Fibroblast of skin of left quadriceps (primary cell): ENCODE data around the gene PTPRH.
"Not testable (repeated sequence)": the region's sequence is repeated elsewhere in the genome, so short reads cannot be mapped to it uniquely, and the experiment has no call there.

ENCODE experiments used
- DNase-seq, 2 experiments: peaks; one replicate each; pipeline ENCODE4 v3.0.0-alpha.2; 2013; ENCODE audit warnings: low read depth in 2 of 2

The PTPRH gene

DNA sequence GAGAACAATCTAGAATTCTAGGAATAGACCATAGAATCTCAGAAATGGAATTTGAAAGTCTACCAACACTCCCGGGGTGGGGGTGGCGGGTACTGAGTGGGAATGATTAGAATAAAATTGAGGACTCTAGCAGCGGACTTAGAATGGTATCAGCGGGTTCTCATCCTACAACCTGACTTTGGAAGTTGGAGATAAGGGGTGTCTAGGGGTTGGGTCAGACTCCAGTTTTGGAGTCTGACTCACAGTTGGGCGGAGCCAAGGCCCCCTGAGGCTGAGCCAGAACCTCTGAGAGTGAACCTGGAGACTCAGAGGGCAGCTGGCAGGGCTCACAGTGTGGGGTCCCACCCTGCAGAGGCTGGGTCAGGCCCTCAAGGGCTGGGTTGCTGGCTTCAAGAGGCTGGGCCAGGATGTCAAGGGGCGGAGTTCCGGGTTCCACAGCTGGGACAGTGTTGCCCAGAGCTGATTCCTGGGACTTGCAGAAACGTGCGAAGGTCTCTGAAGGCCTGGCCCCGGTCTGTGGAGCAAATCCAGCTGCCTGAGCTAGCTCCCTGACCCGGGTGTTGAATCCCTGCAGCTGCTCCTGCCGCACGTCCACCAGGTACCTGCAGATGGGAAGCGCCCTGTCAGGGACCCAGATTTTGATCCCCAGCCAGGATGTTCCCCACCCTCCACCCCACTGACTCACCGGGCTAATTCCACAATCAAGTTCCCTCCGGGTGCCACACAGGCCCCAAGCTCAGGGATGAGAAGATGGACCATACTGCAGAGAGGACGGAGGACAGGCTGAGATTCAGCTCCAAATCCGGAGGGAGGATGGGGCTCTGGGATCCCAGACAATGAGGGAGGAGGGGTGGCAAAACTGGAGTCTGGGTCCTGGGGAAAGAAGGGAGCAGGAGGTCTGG is 50.2 kb downstream of the PTPRH start:
- no peak for DNase-seq

GRCh38 chr19:55158423-55158822 is 50.9 kb downstream of the PTPRH start:
- DNase-seq = no peak

DNA sequence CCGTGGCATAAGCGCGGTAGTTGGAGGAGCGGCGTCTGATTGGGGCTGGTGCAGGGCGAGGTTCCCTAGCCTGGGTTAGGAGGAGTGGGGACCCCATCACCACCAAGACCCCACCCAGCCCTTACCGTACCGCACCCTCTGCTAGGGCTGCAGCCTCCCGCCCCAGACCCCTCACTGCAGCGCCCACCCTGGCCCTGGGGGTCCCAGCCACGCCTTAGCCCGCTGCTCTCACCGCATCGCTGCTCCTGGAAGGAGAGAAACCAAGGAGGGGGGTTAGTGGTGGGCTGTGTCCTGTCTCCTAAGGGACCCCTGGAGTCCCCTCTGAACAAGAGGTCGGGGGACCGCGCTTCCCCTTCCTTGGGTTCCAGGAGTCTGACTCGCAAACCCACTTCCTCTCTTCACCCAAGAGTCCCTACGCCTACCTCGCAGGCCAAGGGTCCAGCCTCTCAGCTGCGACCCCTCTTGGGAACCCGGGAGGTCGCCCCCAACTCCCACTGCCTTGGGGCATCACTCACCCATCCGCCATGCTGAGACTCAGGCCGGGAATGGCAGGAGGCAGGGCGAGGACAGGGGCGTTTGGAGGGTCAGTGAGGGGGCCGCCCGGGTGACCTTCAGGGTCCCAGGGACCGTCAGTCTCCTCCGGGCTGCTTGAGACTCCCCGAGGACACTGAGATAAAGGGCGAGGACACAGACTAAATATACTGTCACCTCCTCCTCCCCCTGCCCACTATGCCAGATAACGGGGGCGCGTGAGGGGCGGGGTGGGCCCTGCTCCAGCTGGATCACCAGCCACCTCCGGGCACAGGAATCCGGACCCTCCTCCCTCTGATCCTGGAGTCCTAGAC is 52.0 kb downstream of the PTPRH start, which contains the start of gene TNNI3:
Gene TNNI3, minus strand, starts transcription at position 669 of the 845 bp plus-strand sequence. Its CDS starts 143 bp downstream, at position 526.
- DNase-seq = no peak

DNA sequence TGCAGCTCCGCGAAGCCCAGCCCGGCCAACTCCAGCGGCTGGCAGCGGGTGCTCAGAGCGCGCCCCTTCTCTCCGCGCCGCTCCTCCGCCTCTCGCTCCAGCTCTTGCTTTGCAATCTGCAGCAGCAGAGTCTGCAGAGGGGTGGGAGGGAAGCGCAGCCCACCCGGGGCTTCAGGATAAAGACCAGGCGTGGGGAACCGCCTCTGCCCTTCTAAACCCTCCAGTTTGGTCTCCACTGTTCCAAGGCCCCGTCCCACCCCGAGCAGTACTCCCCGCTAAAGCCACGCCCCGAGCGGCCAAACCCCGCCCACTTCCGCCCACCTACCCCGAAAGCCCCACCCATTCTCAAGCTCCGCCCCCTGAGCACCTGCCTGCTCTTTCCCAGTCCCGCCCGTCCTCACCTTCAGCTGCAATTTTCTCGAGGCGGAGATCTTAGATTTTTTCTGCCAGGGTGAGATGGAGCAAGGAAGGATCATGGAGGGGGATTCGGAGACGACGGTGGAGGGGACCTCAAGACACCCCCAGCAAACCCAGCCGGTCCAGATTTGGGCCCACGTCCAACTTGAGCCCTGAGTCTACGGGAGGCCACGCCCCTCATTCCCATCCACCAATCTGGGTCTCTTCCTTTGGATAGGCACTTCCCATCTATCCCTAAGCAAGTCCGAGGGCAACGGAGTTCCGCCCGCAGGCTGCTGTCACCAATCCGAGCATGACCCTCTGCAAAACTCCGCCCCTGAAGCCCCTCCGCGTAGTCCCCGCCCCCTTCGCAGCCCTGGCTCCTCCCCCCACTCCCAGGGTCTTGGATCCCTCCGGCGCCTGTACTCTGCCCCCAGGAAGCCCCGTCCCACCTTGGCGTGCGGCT is 52.9 kb downstream of the PTPRH start:
- no peak for DNase-seq

DNA sequence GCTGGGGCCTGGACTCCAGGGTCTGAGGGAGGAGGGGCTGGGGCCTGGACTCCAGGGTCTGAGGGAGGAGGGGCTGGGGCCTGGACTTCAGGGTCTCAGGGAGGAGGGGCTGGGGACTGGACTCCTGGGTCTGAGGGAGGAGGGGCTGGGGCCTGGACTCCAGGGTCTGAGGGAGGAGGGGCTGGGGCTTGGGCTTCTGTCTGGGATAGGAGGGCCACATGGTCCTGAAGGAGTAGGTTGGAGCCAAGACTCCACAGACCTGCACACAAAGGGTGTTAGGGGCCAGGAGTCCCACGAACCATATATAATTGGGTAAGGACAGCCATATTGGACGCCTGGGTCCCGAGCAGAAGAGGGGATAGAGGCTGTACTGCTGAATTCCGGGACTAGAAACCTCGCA is 53.5 kb downstream of the PTPRH start:
- not testable (repeated sequence) for DNase-seq

GRCh38 chr19:55153652-55154264 is 55.5 kb downstream of the PTPRH start:
- no peak for DNase-seq

GRCh38 chr19:55152017-55152416 is 57.3 kb downstream of the PTPRH start:
- DNase-seq = no peak

- no peak for DNase-seq
Measured at GRCh38 chr19:55149078-55150003, 60.0 kb downstream of the PTPRH start, which contains the start of gene TNNT1. TSS of gene TNNT1 (minus strand) at chr19:55149206. CDS start at chr19:55147157, 2,049 bp downstream.

DNA sequence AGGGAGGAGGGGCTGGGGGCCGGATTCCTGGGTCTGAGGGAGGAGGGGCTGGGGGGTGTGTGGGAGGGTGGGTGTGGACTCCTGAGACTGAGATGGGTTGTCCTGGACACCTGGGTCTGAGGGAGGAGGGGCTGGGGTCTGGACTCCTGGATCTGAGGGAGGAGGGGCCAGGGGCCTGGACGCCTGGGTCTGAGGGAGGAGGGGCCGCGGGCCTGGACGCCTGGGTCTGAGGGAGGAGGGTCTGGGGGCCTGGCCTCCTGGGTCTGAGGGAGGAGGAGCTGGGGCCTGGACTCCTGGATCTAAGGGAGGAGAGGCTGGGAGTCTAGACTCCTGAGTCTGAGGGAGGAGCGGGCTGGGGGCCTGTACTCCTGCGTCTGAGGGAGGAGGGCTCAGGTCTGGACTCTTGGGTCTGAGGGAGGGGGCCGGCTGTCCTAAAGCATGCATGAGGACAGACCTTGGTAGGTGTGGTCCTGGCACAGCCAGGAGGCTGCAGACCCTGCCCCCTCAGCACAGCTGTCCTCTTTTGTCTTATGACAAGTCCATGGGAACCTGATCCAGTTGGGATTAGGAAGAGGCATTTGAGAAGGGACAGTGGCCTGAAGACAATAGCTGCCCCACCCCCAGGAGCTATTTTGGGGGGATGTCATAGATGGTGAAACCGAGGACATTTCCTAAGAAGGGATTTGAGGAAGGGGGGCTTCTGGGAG is 61.6 kb downstream of the PTPRH start:
- DNase-seq = no peak

GRCh38 chr19:55146705-55147273 is 62.5 kb downstream of the PTPRH start:
- DNase-seq = no peak

DNA sequence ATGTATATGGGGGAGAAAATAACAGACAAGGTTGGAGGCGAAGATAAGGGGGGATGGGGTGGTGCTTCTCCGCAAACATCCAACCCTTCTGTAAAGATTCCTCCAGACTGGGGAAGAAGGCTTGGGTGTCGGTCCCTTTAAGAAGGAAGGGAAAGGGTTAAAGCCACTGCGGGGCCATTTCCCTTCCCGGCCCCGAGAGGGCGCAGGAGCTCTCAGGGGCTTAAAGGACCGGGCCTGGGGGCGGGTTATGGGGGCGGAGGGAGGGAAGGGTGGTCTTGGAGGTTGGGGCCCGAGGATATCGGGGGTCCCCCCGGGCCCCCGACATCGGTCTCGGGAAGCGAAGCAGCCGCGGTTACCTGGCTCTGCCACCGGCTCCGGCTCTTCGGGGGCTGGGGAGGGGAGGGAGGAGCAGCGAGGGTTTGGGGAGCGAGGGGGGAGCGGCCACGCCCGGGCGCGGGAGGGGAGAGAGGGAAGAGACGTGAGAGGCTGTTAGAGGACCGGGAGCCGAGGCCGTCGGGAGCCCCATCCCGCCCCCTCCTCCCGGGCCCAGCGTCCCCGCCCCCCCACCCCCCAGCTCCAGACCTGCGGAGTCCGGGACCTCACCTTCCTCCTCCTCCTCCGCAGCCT is 63.1 kb downstream of the PTPRH start:
- no peak for DNase-seq

GRCh38 chr19:55145232-55145631 is 64.1 kb downstream of the PTPRH start:
- DNase-seq = no peak

DNA sequence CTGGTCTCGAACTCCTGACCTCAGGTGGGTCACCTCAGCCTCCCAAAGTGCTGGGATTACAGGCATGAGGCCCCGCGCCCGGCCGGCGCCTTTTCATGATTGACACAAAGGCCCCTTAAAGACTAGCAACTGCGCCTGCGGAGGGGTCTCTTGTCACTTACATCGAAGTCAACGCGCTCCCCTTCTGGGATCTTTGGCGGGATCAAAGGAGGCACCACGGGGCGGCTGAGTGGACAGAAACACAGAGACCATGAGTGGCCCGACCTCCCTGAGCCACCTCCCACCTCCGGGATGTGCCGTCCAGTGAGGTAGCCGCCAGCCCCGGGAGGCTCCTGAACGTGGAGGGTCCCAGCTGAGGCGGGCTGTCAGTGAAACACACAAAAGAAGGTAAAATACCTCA is 67.6 kb downstream of the PTPRH start:
- DNase-seq = no peak

GRCh38 chr19:55137915-55138314 is 71.4 kb downstream of the PTPRH start:
- no peak for DNase-seq

- no peak for DNase-seq
Measured at GRCh38 chr19:55136399-55137102, 72.8 kb downstream of the PTPRH start.

- no peak for DNase-seq
Measured at GRCh38 chr19:55134736-55135135, 74.6 kb downstream of the PTPRH start.

DNA sequence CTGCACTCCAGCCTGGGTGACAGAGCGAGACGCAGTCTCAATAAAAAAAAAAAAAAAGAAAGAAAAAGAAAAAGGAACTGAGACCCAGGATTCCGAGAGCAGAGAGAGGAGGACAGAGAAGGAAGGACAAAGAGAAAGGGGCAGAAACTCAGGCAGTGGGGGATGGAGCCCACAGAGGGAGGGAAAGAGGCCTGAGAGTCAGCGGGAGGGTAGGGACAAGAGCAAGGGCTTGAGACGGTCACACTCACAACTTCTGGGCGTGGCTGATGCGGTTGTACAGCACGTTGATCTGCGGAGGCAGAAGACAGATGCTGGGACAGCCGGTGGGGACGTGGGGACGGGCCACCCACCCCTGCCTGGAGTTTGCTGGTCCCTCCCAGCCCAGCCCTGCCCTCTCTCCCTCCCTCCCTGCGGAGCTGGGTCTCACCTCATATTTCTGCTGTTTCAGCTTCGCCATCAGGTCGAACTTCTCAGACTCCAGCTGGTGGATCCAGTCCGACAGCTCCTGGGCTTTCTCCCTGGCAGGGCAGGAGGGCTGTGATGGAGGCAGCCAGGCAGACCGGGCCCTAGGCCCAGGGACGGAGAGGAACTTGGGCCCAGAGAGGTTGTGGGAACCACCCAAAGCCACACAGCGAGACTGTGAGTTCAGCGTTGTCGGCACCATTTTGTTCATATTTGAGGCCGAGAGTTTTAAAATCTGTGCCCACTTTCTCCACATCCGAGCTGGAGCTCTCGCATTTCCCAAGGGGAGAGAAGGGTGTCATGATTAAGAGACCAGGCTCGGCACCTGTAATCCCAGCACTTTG is 75.5 kb downstream of the PTPRH start:
- DNase-seq = no peak
